Naive thymus-derived CD4-positive, alpha-beta T cell (primary cell): ENCODE results near the gene MLF1. TPM values are rescaled to one million over a fixed set of nuclear protein-coding genes. Genes with fewer than 3 reads are reported as not detected.

ENCODE experiments used
- ATAC-seq: fragments of 150-1000 bp; cut with Tn5 transposase; 2 replicates; pipeline ENCODE4 v1.10.0; 2021; ENCODE audit warnings: mild to moderate bottlenecking, moderate library complexity
- CTCF ChIA-PET: fragments of 350-600 bp; sonication (Branson Sonifier 250); formaldehyde crosslinking; loops from one replicate; lab custom pipeline; 2021; ENCODE audit warnings: antibody characterized with exemption; lab: Charles Lee
- POLR2A ChIA-PET: fragments of 350-600 bp; sonication (Branson Sonifier 250); formaldehyde crosslinking; loops from one replicate; lab custom pipeline; 2021; ENCODE audit warnings: antibody characterized with exemption, inconsistent platforms; lab: Charles Lee
- DNase-seq, 9 donors: peaks; one replicate each; pipeline versions ENCODE4 v3.0.0 to v3.0.0-alpha.2; 2020 to 2022; ENCODE audit warnings: mixed read lengths in 1 of 9
- H3K27ac ChIP-seq: one replicate; pipeline ENCODE4 v1.7.0; 2013; ENCODE audit warnings: mild to moderate bottlenecking, low read depth, low read length, moderate library complexity
- H3K27me3 ChIP-seq, 2 donors: one replicate each; pipeline ENCODE4 v1.7.0; 2013; ENCODE audit warnings: low read length in 2 of 2, mild to moderate bottlenecking in 2 of 2, moderate library complexity in 2 of 2; ENCODE audit not compliant: control insufficient read depth in 2 of 2, insufficient read depth in 2 of 2
- H3K36me3 ChIP-seq, 3 experiments: 1 replicate in 2 of 3; 2 replicates in 1 of 3; pipeline ENCODE4 v1.7.0; 2013; ENCODE audit warnings: low read length in 3 of 3, mild to moderate bottlenecking in 3 of 3, moderate library complexity in 1 of 3; ENCODE audit not compliant: insufficient read depth in 3 of 3, control insufficient read depth in 2 of 3
- H3K4me1 ChIP-seq, 2 donors: one replicate each; pipeline ENCODE4 v1.7.0; 2013; ENCODE audit warnings: low read length in 2 of 2, mild to moderate bottlenecking in 2 of 2, moderate library complexity in 1 of 2; ENCODE audit not compliant: control insufficient read depth in 2 of 2, insufficient read depth in 2 of 2
- H3K4me3 ChIP-seq: 2 replicates; pipeline ENCODE4 v1.7.0; 2013; ENCODE audit warnings: mild to moderate bottlenecking, low read length
- H3K9me3 ChIP-seq, 3 experiments: 1 replicate in 2 of 3; 2 replicates in 1 of 3; pipeline ENCODE4 v1.7.0; 2013; ENCODE audit warnings: low read length in 3 of 3; ENCODE audit not compliant: control insufficient read depth in 2 of 3
- H3K27ac Mint-ChIP-seq, 9 donors: one replicate each; pipeline ENCODE4 v1.8.0; 2020 to 2022; ENCODE audit warnings: mixed read lengths in 9 of 9, mild to moderate bottlenecking in 8 of 9, moderate library complexity in 5 of 9, inconsistent platforms in 2 of 9
- H3K27me3 Mint-ChIP-seq, 5 donors: one replicate each; pipeline ENCODE4 v1.8.0; 2021 to 2022; ENCODE audit warnings: mixed read lengths in 5 of 5, mild to moderate bottlenecking in 1 of 5
- H3K36me3 Mint-ChIP-seq, 5 donors: one replicate each; pipeline ENCODE4 v1.8.0; 2020 to 2022; ENCODE audit warnings: mixed read lengths in 5 of 5, mild to moderate bottlenecking in 3 of 5, inconsistent platforms in 1 of 5
- H3K4me1 Mint-ChIP-seq, 7 donors: one replicate each; pipeline ENCODE4 v1.8.0; 2020 to 2022; ENCODE audit warnings: mixed read lengths in 7 of 7, mild to moderate bottlenecking in 3 of 7, inconsistent platforms in 1 of 7
- H3K4me3 Mint-ChIP-seq, 10 donors: one replicate each; pipeline ENCODE4 v1.8.0; 2020 to 2022; ENCODE audit warnings: mild to moderate bottlenecking in 10 of 10, mixed read lengths in 10 of 10, moderate library complexity in 6 of 10, inconsistent platforms in 2 of 10
- H3K9me3 Mint-ChIP-seq, 11 donors: one replicate each; pipeline ENCODE4 v1.8.0; 2020 to 2022; ENCODE audit warnings: mixed read lengths in 11 of 11, mild to moderate bottlenecking in 4 of 11, inconsistent platforms in 1 of 11, moderate library complexity in 1 of 11
- intact Hi-C, 2 donors: fragments of 100-400 bp; cut with micrococcal nuclease; formaldehyde crosslinking; loops; one replicate each; pipeline ENCODE4 v1.15.1; 2023
- polyA plus RNA-seq, 2 donors: library from polyadenylated mRNA; unstranded; fragments of 300-500 nt; fragmentation: Illumina TruSeq; gene quantifications; one replicate each; pipeline ENCODE4 v1.2.3, GENCODE V29; 2021
- total RNA-seq, 6 experiments: library from RNA in 5 of 6; stranded (reverse) in 5 of 6; gene quantifications; 1 replicate in 5 of 6; 2 replicates in 1 of 6; pipeline ENCODE4 v1.2.3 and lab custom pipeline; 2021 to 2026

The MLF1 gene
- total and polyA plus RNA-seq, 7 experiments from 2014 or later = 0.56 to 3.6 (median 0.85) TPM; not detected in 2

- Histone ChIP-seq H3K27ac (no peak overlapping the region), H3K9me3 (no peaks in the 10 kb centered on the region), H3K36me3 (peaks cover 0 to 5% (median 5%) of the 10 kb centered on the region in 3 experiments), H3K4me3 (no peak overlapping the region), H3K27me3 (no peaks in the 10 kb centered on the region), H3K4me1 (peaks cover 8 to 21% of the 10 kb centered on the region in 2 donors)
- Mint-ChIP-seq H3K4me3 (peak overlapping the region in 3 of 10 donors; percentile 7 to 61 (median 13)), H3K36me3 (peaks cover 0 to 9% (median 2%) of the 10 kb centered on the region in 5 donors), H3K27me3 (no peaks in the 10 kb centered on the region), H3K4me1 (peaks cover 11 to 49% (median 34%) of the 10 kb centered on the region in 7 donors), H3K27ac (peak overlapping the region in 3 of 9 donors; percentile 28 to 83 (median 38)), H3K9me3 (no peaks in the 10 kb centered on the region)
- no peak for ATAC-seq
- DNase-seq = no peak
- ChIA-PET CTCF (interaction anchor here (1.2 to 4.4 kb wide), 2 partner anchors 17 to 149 kb away, joined by 7 to 27 read pairs; no protein-coding TSS in a partner anchor), POLR2A (interaction anchor here (0.6 kb wide), 1 partner anchor 1425 kb away, joined by 5 read pairs; no protein-coding TSS in a partner anchor)
- intact Hi-C loops = loop anchor here (5.0 to 10.0 kb wide), 10 partner anchors 70 to 1968 kb away; partner anchors contain the start of genes IFT80 (in 1 of the 2), KPNA4 (in 1 of the 2), MLF1 (in 1 of the 2) and RSRC1 (in 1 of the 2)
These were observed 71.6 kb downstream of the MLF1 start for GRCh38 chr3:158642474-158643210.

GRCh38 chr3:158644345-158644908, 73.4 kb downstream of the MLF1 start, which contains the start of gene GFM1:
Gene GFM1 (plus strand): TSS chr3:158644527. CDS start chr3:158644635, 108 bp downstream.
- DNase-seq (peak; percentile 76 to 92 (median 86)), ATAC-seq (peak; percentile 98)
- Histone ChIP-seq H3K9me3 (no peaks in the 10 kb centered on the region), H3K4me3 (peak within 1 kb of the TSS; percentile 98), H3K36me3 (peaks cover 0 to 8% (median 5%) of the 10 kb centered on the region in 3 experiments), H3K27ac (peak within 1 kb of the TSS; percentile 82), H3K4me1 (peaks cover 8 to 21% of the 10 kb centered on the region in 2 donors), H3K27me3 (no peaks in the 10 kb centered on the region)
- Mint-ChIP-seq H3K27me3 (no peaks in the 10 kb centered on the region), H3K36me3 (peaks cover 0 to 20% (median 11%) of the 10 kb centered on the region in 5 donors), H3K4me3 (peak within 1 kb of the TSS; percentile 87 to 98 (median 96)), H3K27ac (peak within 1 kb of the TSS; percentile 63 to 96 (median 93)), H3K4me1 (peaks cover 17 to 58% (median 41%) of the 10 kb centered on the region in 7 donors), H3K9me3 (no peaks in the 10 kb centered on the region)
- intact Hi-C loops = loop anchor here (2.0 to 10.0 kb wide), 17 partner anchors 14 to 1970 kb away; partner anchors contain the start of genes IFT80 (in 2 of the 2), KPNA4 (in 2 of the 2), MLF1 (in 2 of the 2) and RSRC1 (in 2 of the 2)
- ChIA-PET POLR2A (interaction anchor here (0.8 to 2.8 kb wide), 8 partner anchors 16 to 1469 kb away, joined by 3 to 17 read pairs (median 5); partner anchors contain the start of genes LXN, MFSD1 and RSRC1), CTCF (interaction anchor here (0.6 to 4.4 kb wide), 13 partner anchors 13 to 891 kb away, joined by 3 to 27 read pairs (median 5); partner anchors contain the start of gene MFSD1)

- Histone ChIP-seq H3K9me3 (no peaks in the 10 kb centered on the region), H3K36me3 (peaks cover 4 to 37% (median 10%) of the 10 kb centered on the region in 3 experiments), H3K27me3 (no peaks in the 10 kb centered on the region), H3K4me3 (no peak overlapping the region), H3K4me1 (peaks cover 3 to 8% of the 10 kb centered on the region in 2 donors), H3K27ac (no peak overlapping the region)
- Mint-ChIP-seq H3K36me3 (peaks cover 0 to 28% (median 17%) of the 10 kb centered on the region in 5 donors), H3K27ac (peak overlapping the region in 3 of 9 donors; percentile 6 to 19 (median 9)), H3K4me1 (peaks cover 16 to 45% (median 27%) of the 10 kb centered on the region in 7 donors), H3K27me3 (no peaks in the 10 kb centered on the region), H3K9me3 (no peaks in the 10 kb centered on the region), H3K4me3 (no peak overlapping the region)
- ATAC-seq (no peak), DNase-seq (no peak)
- ChIA-PET CTCF (no interaction called here), POLR2A (no interaction called here)
- intact Hi-C loops = loop anchor here in 1 of 2 donors (10.0 kb wide), 2 partner anchors 1475 to 1975 kb away; partner anchors contain the start of gene TIPARP
These were observed 78.8 kb downstream of the MLF1 start for GRCh38 chr3:158649791-158650190.

GRCh38 chr3:158651192-158651591, 80.2 kb downstream of the MLF1 start:
- peaks cover 0 to 34% (median 17%) of the 10 kb centered on the region in 5 donors for H3K36me3 Mint-ChIP-seq
- Histone ChIP-seq H3K9me3 (no peaks in the 10 kb centered on the region), H3K27me3 (no peaks in the 10 kb centered on the region), H3K36me3 (peaks cover 7 to 48% (median 9%) of the 10 kb centered on the region in 3 experiments), H3K4me1 (peaks cover 0 to 5% of the 10 kb centered on the region in 2 donors), H3K27ac (no peak overlapping the region), H3K4me3 (no peak overlapping the region)
- no peaks in the 10 kb centered on the region for H3K9me3 Mint-ChIP-seq
- no peak overlapping the region for H3K4me3 Mint-ChIP-seq
- no peaks in the 10 kb centered on the region for H3K27me3 Mint-ChIP-seq
- ATAC-seq = no peak
- ChIA-PET CTCF (interaction anchor here (1.0 kb wide), 1 partner anchor 9 kb away, joined by 3 read pairs; no protein-coding TSS in a partner anchor), POLR2A (interaction anchor here (0.6 kb wide), 1 partner anchor 20 kb away, joined by 3 read pairs; no protein-coding TSS in a partner anchor)
- DNase-seq = no peak
- H3K27ac Mint-ChIP-seq = no peak overlapping the region
- H3K4me1 Mint-ChIP-seq = peaks cover 6 to 31% (median 13%) of the 10 kb centered on the region in 7 donors
- intact Hi-C loops = no loop called here

GRCh38 chr3:158652463-158652862, 81.5 kb downstream of the MLF1 start:
- Mint-ChIP-seq H3K4me3 (no peak overlapping the region), H3K9me3 (no peaks in the 10 kb centered on the region), H3K36me3 (peaks cover 6 to 31% (median 19%) of the 10 kb centered on the region in 5 donors), H3K27me3 (no peaks in the 10 kb centered on the region), H3K27ac (no peak overlapping the region), H3K4me1 (peaks cover 0 to 22% (median 10%) of the 10 kb centered on the region in 7 donors)
- no peak for DNase-seq
- Histone ChIP-seq H3K4me3 (no peak overlapping the region), H3K27me3 (no peaks in the 10 kb centered on the region), H3K9me3 (no peaks in the 10 kb centered on the region), H3K4me1 (no peaks in the 10 kb centered on the region), H3K27ac (no peak overlapping the region), H3K36me3 (peaks cover 5 to 55% (median 9%) of the 10 kb centered on the region in 3 experiments)
- ATAC-seq = no peak
- CTCF ChIA-PET = interaction anchor here (0.7 to 1.1 kb wide), 2 partner anchors 22 to 137 kb away, joined by 3 read pairs; no protein-coding TSS in a partner anchor
- intact Hi-C loops = no loop called here
- POLR2A ChIA-PET = no interaction called here
